ENCODE measurements around the gene CTBP2.

CTBP2 gene

DNA sequence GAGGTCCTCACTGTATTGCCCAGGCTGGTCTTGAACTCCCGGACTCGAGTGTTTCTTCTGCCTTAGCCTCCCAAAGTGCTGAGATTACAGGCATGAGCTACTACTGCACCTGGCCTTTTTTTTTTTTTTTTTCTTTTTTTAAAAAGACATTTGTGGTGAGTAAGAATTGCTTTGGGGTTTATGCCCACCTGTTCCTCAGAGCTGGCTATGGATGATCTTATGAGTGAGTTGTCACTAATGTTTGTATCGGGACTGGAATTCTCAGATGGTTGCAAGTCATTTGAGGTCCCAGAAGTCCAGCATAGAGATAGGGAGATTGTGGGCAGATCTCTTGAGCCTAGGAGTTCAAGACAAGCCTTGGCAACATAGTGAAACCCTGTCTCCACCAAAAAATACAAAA, 183.2 kb downstream of the CTBP2 start:
- no peak for DNase-seq (ENCODE audit: low read depth)

DNA sequence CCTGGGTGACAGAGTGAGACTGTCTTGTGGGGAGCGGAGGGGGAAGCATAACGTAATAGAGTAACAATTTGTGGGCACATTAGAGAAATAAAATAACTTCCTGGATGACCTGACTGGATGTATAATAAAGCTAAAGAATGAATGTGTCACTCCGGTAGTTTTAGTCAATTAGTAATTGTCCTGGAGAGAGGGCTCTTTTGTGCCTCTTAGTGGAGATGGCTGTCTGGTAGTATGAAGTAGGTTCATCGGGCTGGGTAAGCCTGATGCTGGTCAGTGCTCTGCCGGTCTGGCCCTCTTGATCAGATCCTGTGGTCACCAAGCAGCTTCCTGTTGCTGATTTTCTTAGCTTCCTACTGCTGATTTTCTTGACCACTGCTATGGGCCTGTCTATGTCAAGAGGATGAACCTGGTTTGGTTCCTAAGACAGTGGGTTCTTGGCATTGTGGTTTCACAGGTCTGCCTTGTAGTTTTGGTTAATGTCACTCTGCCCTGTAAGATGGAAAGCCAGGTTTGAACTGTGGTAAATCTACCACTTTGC, 184.3 kb downstream of the CTBP2 start:
- no peak for DNase-seq (ENCODE audit: low read depth)

DNA sequence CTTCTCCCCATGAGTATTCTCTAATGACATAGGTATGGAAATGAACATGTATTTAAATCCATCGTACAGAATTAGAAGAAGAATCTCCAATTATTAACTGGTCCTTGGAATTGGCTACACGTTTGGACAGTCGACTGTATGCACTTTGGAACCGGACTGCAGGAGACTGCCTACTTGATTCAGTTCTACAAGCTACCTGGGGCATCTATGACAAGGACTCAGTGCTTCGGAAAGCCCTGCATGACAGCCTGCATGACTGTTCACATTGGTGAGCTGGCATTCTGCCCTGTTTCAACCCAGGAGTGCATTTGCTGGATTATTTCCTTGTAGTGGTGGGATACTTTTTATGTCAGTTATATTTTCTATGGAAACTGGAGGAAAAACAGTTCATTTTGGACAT, 186.2 kb downstream of the CTBP2 start:
- DNase-seq (ENCODE audit: low read depth): no peak

DNA sequence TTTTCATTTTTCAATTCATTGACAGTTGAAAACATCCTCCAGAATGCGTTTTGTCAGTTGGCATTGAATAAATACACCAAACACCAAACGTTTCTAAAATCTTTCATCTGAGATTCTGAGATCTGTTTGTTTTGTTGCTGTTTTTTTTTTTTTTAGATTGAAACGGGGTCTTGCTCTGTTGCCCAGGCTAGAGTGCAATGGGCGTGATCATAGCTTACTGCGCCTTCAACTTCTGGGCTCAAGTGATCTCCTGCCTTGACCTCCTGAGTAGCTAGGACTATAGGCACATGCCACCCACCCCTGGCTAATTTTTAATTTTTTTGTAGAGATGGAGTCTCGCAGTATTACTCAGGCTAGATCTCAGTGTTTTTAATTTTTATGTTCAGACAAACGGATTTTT, 187.7 kb downstream of the CTBP2 start:
- DNase-seq (ENCODE audit: low read depth): no peak

DNA sequence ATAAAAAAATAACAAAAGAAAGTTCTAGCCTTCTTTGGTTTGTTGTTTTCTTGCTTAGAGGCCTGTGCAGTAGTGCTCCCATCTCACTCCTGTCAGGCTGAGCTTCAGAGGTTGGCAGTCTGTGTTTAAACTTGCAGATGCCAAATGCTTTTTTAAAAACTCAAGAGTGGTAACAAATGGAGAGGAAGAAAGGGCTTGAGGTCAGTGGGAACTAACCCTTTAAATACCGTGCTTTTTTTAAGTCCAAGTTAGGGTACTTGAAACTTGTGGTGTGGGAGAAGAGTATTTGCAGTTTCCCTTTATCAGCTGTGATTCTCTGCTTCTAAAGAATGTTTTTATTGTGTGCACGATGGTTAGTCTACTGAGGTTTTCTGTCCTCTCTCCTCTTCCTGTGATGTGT, 189.1 kb downstream of the CTBP2 start:
- no peak for DNase-seq (ENCODE audit: low read depth)

DNA sequence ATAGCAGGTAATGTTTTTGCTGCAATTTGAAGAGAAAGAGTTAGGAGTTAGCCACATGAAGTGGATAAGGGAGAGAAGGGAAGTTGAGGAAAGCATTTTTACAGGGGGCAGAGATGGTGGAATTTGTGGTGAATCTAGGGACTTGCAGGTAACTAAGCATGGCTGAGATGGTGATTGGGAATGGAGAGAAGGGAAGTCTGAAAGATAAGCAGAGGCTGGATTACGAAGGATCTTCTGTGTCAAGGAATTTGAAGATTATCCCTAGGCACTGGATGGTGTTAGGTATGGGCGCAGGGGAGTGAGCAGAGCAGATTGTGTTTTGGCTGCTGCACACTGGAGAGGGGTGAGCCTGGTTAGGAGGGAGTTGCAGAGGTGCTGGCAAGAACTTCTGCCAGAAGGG, 193.1 kb downstream of the CTBP2 start:
- no peak for DNase-seq (ENCODE audit: low read depth)

DNA sequence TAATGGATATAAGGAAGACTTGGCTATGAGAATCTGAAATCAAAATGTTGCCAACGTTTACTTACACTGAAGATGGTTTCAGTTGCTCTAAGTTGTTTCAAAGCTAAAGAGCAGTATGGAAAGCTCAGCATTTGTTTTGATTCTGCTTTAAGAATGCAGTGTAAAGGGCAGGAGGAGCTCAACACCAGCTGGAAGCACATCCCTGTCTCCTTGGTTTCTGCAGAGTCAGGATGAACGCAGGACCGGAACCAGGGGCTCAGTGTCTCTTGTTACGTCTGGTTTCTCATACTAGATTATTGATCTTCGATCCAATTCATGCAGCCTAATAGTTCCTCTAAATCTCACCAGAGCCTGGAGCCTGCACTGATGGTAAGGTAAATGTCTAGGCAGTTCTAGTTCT, 194.4 kb downstream of the CTBP2 start:
- DNase-seq (ENCODE audit: low read depth): no peak

DNA sequence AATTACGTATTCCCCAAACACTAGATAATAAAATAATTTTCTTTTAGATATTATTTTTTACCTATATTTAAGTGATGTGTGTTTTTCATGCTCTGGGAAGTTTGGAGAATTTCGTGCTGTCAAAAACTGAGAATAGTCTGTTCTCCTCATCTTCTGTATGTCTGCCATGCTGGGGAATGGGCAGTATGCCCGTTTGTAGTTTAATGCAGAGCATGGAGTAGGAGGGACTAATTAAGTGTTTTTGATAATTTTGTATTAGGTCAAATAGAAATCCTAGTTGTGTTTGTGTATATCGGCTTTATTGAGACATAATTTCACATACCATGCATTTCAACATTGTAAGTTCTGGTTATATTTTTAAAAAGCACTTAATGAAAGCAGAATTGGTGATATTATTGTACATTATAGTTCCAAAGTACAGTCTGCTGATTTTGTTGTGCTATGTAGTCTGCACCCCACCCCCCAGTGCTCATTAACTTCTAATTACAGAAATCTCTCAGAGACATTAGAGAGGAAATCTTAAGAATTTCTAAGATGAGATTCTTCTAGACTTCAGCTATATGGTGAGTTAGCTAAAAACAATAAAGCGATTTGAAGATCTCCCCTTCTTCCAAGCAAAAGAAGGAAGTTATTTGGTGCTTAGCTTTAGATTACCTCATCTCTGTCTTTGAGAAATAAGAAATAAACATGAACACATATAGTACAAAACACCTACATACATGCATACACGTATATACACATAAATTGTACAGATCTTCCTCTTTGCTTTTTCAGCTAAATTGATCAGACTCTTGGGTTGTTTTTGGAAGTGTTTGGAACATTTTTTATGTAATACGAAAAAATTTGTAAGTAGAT, 196.3 kb downstream of the CTBP2 start:
- DNase-seq (ENCODE audit: low read depth): no peak

DNA sequence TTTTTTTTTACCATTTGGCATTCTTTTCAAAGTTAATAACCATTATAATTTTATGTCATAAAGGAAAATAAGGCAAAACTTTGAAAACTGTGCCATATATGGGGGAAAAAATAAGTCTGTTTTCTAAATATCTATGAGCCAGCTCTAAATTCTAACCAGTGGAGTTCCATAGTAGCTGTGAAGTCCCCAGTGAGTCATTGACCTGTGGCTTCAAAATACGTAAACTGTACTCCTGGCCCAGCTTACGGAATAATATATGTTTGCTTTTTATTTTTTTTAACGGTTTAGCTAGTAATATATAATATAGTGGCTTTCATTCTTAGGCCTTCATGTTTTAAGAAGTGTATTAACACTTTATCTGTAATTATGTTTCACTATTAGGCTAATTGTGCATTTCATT, 197.9 kb downstream of the CTBP2 start:
- DNase-seq (ENCODE audit: low read depth): no peak

DNA sequence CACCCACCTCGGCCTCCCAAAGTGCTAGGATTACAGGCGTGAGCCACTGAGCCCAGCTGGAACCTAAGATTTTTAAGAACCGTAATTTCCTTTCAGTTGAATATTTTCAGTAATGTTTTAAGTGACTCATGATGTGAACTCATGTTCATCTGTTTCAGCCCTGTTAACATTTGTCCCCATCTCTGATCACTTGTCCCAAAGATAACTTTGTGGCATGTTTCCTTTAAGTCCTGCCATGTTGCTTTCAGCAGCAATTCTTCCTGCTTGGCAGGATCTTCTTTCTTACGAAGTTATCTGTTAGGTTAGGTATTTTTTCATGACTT, 199.2 kb downstream of the CTBP2 start:
- no peak for DNase-seq (ENCODE audit: low read depth)

DNA sequence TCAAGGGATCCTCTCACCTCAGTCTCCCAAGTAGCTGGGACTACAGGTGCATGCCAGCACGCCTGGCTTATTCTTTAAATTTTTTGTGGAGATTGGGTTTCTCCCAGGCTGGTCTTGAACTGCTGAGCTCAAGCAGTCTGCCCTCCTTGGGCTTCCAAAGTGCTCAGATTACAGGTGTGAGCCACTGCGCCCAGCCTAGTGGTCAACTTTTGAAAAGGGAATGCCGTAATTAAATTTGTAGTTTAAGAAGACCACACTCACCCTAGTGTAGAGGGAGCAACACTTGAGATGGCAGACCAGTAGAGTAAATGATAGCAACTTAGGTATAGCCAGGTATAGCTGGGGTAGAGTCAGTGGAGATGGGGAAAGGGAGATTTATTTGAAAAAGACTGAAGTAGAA, 200.8 kb downstream of the CTBP2 start:
- no peak for DNase-seq (ENCODE audit: low read depth)

DNA sequence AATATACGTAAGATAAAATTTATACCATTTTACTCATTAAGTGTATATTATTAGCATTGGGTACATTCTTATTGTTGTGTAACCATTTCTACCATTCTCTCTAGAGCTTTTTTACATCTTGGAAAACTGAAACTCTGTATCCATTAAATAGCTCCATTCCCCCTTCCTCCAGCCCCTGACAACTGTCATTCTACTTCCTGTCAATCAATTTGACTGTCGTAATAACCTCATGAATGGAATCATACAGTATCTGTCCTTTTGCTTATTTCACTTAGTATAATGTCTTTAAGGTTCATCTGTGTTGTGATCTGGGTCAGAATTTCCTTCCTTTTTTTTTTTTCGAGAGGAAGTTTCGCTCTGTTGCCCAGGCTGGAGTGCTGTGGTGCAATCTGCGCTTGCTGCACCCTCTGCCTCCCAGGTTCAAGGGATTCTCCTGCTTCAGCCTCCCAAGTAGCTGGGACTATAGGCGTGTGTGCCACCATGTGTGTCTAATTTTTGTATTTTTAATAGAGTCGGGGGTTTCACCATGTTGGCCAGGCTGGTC, 202.9 kb downstream of the CTBP2 start:
- DNase-seq (ENCODE audit: low read depth): no peak

DNA sequence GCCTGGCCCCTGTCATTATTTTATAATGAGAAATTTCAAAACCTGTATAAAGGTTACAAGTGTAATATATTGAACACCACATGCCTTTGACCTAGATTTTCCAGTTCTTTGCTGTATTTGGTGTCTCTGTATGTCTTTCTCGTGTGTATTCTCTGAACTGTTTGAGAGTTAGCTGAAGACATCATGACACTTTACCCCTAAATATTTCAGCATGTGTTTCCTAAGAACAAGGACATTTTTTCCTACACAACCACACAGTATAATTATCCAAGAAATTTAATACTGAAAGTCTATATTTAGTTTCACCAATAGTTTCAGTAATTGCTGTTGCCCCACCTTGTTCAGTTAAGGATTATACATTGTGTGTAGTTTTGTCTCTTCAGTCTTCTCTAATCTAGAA, 203.6 kb downstream of the CTBP2 start:
- no peak for DNase-seq (ENCODE audit: low read depth)

DNA sequence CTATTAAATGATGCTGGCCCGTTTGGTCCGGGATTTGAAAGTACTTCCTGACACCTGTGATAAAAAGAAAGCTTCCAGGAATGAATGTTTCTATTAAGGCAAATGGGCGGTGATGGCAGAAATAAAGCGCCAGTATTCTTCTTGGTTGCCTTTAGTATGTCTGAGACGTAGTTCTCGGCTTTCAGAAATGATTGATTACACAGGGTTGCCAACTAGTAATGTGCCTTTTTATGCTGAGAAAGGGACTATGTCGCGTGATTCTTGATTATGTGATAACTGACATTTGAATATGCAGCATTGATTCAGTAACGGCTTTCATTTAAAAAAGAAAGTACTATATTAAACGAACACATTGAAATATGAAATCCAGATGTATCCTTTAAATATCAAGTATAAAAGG, 204.5 kb downstream of the CTBP2 start:
- no peak for DNase-seq (ENCODE audit: low read depth)

DNA sequence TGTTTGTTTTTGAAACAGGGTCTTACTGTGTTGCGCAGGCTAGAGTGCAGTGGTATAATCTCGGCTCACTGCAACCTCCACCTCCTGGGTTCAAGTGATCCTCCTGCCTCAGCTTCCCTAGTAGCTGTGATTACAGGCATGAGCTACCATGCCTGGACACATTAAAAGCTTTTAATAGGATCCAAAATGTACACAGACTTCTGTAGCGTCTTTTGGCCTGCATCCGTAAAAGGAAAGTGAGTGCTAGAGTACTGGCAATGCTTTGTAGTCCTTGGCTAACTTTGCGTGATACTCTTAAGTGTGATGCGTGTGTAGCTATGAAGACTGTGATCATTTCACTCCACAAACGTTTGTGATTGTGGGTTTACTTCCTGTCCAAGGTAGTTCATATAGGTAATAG, 205.1 kb downstream of the CTBP2 start:
- DNase-seq (ENCODE audit: low read depth): no peak

DNA sequence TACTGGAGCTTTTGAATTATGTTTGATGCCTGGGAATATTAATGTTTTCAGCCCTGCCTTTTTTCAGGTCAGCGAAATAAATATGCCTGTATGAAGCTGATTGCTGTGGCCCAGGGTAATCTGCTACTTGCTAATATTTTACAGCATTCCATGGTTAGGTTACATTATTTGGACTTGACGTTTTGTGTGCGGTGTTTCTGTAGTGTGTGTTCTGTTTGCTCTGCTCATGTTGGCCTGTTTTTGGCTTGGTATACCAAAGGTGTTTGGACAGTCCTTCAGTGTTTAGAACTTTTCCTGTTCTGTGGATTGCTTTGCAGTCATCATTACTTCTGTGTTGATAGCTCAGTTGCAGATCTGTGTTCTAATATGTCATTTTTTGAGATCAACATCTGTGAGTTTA, 206.9 kb downstream of the CTBP2 start:
- DNase-seq (ENCODE audit: low read depth): no peak

DNA sequence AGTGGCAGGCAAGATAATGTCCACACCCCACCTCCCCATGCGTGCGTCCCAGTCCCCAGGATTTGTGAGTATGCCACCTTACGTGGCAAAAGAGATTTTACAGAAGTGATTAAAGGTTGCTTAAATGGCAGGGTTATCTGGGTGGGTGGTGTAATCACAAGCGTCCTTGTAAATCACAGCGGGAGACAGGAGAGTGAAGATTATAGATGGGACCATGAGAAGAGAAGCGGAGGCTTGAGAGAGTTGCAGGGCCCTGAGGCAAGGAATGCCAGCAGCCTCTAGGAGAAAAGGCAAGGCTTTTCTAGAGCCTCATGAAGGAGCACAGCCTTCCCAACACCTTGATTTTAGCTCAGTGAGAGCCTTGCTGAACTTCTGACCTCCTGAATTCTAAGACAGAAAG, 208.2 kb downstream of the CTBP2 start:
- DNase-seq (ENCODE audit: low read depth): no peak

DNA sequence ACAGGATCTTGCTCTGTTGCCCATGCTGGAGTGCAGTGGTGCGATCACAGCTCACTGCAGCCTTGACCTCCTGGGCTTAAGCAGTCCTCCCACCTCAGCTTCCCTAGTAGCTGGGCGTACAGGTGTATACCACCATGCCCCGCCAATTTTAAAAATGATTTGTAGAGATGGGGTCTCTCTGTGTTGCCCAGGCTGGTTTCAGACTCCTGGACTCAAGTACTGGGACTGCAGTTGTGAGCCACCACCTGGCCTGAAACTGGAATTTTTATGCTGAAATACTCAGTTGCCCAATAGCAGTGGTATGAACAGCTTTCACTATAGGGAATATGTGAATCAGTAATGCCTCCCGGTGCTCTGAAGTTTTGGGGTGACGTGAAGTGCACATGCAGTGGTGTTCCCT, 210.8 kb downstream of the CTBP2 start:
- DNase-seq (ENCODE audit: low read depth): no peak

DNA sequence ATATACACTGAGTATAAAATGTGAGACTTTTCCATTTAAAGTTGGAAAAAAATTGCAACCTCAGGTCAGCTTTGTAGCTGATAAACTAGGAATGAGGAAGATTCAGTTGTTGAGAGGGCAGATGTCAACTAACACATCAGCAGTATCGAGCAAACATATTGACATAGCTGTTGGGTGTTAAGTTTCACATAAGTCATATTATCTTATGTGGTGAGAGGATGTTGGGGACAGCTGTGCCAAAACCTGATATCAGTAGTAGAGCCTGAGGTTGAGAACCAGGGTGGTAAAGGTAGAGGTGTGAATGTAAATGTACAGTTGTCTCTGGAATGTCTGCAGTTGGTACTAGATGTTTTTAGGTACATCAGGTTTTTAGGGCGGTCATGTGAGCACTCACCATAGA, 213.4 kb downstream of the CTBP2 start:
- DNase-seq (ENCODE audit: low read depth): no peak

DNA sequence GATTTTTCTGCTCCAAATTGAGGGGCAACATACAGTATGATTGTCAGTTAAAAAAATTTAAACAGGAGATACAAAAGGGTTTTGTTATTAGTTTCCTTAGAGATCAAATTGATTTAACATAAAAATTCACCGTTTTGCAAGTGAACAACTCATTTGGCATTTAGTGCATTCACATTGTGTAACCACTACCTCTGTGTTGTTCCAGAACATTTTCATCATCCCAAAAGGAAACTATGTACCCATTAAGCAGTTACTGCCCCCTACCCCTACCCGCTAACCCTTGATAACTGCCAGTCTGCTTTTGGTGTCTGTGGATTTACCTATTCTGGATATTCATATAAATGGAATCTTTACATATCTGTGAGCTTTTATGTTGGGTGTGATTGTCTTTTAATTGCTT, 215.4 kb downstream of the CTBP2 start:
- no peak for DNase-seq (ENCODE audit: low read depth)

DNA sequence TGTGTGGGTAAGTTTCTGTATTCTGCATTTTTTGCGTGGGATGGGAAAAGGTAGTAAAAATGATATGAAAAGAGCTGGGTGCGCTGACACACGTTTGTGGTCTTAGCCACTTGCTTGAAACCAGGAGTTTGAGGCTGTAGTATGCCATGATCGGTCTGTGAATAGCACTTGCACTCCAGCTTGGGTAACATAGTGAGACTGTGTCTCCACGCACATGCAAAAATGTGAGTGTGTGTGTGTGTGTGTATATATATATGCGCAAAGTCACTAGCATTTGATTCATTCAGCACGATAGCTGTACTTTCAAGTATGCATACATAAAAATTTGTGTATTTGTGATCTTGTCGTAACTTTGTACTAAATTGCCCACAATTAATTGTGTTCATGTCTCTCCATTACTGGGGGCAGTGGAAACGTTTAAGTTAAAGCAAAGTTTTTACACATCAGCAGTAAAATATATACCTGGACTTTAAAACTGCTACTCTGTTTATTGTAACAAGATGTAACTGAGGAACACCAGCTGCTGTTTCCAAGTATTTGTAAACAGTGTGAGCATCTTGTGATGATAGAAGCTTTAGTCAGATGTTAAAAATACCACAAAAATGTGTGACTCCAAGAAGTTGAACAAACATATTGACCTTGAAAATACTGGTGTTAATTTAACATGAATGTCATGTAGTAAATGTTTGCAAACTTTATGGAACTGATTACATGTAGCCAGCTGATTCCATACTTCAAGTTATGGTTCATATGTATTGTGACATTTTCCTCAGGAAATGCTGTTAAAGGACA, 216.9 kb downstream of the CTBP2 start:
- DNase-seq (ENCODE audit: low read depth): no peak

DNA sequence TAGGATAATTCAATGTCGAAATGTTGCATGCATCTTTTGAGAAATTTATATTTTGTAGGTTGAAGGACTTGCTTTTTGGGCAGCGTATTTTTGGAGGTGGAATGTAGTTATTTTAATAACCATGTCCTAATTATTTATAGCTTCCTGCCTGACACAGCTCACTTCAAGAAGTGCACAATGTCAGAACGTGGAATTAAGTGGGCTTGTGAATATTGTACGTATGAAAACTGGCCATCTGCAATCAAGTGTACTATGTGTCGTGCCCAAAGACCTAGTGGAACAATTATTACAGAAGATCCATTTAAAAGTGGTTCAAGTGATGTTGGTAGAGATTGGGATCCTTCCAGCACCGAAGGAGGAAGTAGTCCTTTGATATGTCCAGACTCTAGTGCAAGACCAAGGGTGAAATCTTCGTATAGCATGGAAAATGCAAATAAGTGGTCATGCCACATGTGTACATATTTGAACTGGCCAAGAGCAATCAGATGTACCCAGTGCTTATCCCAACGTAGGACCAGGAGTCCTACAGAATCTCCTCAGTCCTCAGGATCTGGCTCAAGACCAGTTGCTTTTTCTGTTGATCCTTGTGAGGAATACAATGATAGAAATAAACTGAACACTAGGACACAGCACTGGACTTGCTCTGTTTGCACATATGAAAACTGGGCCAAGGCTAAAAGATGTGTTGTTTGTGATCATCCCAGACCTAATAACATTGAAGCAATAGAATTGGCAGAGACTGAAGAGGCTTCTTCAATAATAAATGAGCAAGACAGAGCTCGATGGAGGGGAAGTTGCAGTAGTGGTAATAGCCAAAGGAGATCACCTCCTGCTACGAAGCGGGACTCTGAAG, 217.8 kb downstream of the CTBP2 start:
- DNase-seq (ENCODE audit: low read depth): no peak

Data from T follicular helper cell (primary cell).